Natural killer cell (primary cell): ENCODE data around the gene STARD9. TPM values are rescaled to one million over a fixed set of nuclear protein-coding genes. Genes with fewer than 3 reads are reported as not detected.

Source experiments
- ATAC-seq, 3 donors: fragments of 150-1000 bp in 2 of 3; fragments of 200-7000 bp in 1 of 3; cut with Tn5 transposase; 1 replicate in 1 of 3; 2 replicates in 2 of 3; pipeline ENCODE4 v1.10.0; 2021; ENCODE audit warnings: mild to moderate bottlenecking in 2 of 3, moderate library complexity in 2 of 3
- DNase-seq, 2 donors: peaks; one replicate each; pipeline versions ENCODE4 v3.0.0 to v3.0.0-alpha.2; 2013 to 2021; ENCODE audit warnings: mixed read lengths in 1 of 2
- H3K27ac ChIP-seq: one replicate; pipeline ENCODE4 v1.5.1; 2013; ENCODE audit warnings: mild to moderate bottlenecking, low read length
- H3K27me3 ChIP-seq: one replicate; pipeline ENCODE4 v1.6.1; 2013; ENCODE audit warnings: low read length; ENCODE audit not compliant: control insufficient read depth, insufficient read depth
- H3K36me3 ChIP-seq: one replicate; pipeline ENCODE4 v1.6.1; 2013; ENCODE audit warnings: low read length; ENCODE audit not compliant: control insufficient read depth, insufficient read depth
- H3K4me1 ChIP-seq: one replicate; pipeline ENCODE4 v1.6.1; 2013; ENCODE audit warnings: low read length; ENCODE audit not compliant: control insufficient read depth, insufficient read depth
- H3K4me3 ChIP-seq: one replicate; pipeline ENCODE4 v1.5.1; 2013; ENCODE audit warnings: low read length
- H3K9me3 ChIP-seq: one replicate; pipeline ENCODE4 v1.6.1; 2013; ENCODE audit warnings: low read length; ENCODE audit not compliant: control insufficient read depth, insufficient read depth
- H3K27ac Mint-ChIP-seq, 2 donors: one replicate each; pipeline ENCODE4 v1.8.0; 2022; ENCODE audit warnings: mild to moderate bottlenecking in 2 of 2, mixed read lengths in 2 of 2, moderate library complexity in 1 of 2
- H3K27me3 Mint-ChIP-seq, 2 donors: one replicate each; pipeline ENCODE4 v1.8.0; 2022; ENCODE audit warnings: low read depth in 2 of 2, mixed read lengths in 2 of 2
- H3K36me3 Mint-ChIP-seq: one replicate; pipeline ENCODE4 v1.8.0; 2022; ENCODE audit warnings: mixed read lengths
- H3K4me1 Mint-ChIP-seq, 2 donors: one replicate each; pipeline ENCODE4 v1.8.0; 2022; ENCODE audit warnings: mixed read lengths in 2 of 2
- H3K4me3 Mint-ChIP-seq: one replicate; pipeline ENCODE4 v1.8.0; 2022; ENCODE audit warnings: mild to moderate bottlenecking, moderate library complexity, mixed read lengths
- H3K9me3 Mint-ChIP-seq, 2 donors: one replicate each; pipeline ENCODE4 v1.8.0; 2022; ENCODE audit warnings: mixed read lengths in 2 of 2
- WGBS: methylation state at CpG from one replicate; pipeline ENCODE4 v1.1.7; 2013; ENCODE audit warnings: missing lambda C conversion rate; ENCODE audit not compliant: insufficient coverage; 5-methylcytosine and 5-hydroxymethylcytosine counted together
- intact Hi-C: fragments of 100-400 bp; cut with micrococcal nuclease; formaldehyde crosslinking; loops from one replicate; pipeline ENCODE4 v1.14.2; 2022
- total RNA-seq, 4 donors: library from RNA; stranded (reverse); fragments of 120-200 nt in 1 of 4; gene quantifications; one replicate each; pipeline versions ENCODE4 v1.2.3 to v1.2.4, GENCODE V29; 2013 to 2022
- TF ChIP-seq, protein P1 (sequence below): fragments of 200-600 bp; IDR thresholded peaks from one replicate; pipeline ENCODE4 v1.8.0; 2022; ENCODE audit warnings: antibody characterized with exemption

STARD9 gene
- total RNA-seq, 3 donors from 2014 or later (not counting 1 experiment from before 2014, with no cell fraction given), result 20.0 to 22.5 (median 20.1) TPM

DNA sequence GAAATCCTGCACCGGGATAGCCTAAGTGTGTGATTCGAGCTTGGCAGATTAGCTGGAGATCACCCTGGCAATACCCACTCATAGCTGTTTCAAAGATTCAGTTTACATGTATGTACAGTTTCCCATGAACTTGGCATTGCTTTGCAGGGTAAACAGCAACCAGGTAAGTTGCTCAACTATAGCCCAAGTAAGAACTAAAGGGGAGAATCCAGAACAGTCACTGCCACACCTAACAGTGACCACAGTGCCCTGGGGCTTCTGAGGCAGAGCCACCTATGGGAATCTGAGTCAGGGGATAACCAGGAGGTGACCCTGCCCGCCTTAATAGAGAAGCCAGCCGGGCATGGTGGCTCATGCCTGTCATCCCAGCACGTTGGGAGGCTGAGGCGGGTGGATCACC, 145.6 kb downstream of the STARD9 start:
- ATAC-seq, result no peak
- no peaks in the 10 kb centered on the region for H3K4me1 Mint-ChIP-seq
- WGBS, result 95% methylated on average over 6 of the region's 6 CpGs

DNA sequence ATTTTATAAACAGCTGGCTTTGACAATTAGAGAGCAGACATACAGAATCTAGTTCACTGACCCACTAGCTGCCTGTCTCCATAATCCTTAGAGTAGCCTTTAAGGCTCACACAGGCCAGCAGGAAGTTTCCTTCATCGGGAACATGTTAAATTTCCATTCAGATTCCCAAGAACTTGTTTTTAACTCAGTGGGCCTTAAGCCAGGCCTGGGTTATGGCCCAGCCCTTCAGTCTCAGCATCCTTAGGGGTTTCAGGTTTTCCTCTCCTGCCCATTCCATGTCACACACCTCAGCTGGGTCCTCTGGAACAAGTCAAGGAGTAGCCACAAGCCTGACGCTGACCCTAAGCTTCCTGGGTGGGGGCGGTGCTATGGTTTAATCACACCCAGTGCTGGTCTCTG, 146.5 kb downstream of the STARD9 start:
- no peaks in the 10 kb centered on the region for H3K27me3 Mint-ChIP-seq
- Histone ChIP-seq H3K4me1 (no peaks in the 10 kb centered on the region), H3K27ac (no peak overlapping the region), H3K9me3 (no peaks in the 10 kb centered on the region), H3K27me3 (no peaks in the 10 kb centered on the region), H3K36me3 (peaks cover 54% of the 10 kb centered on the region), H3K4me3 (no peak overlapping the region)
- TF ChIP-seq, protein P1, sequence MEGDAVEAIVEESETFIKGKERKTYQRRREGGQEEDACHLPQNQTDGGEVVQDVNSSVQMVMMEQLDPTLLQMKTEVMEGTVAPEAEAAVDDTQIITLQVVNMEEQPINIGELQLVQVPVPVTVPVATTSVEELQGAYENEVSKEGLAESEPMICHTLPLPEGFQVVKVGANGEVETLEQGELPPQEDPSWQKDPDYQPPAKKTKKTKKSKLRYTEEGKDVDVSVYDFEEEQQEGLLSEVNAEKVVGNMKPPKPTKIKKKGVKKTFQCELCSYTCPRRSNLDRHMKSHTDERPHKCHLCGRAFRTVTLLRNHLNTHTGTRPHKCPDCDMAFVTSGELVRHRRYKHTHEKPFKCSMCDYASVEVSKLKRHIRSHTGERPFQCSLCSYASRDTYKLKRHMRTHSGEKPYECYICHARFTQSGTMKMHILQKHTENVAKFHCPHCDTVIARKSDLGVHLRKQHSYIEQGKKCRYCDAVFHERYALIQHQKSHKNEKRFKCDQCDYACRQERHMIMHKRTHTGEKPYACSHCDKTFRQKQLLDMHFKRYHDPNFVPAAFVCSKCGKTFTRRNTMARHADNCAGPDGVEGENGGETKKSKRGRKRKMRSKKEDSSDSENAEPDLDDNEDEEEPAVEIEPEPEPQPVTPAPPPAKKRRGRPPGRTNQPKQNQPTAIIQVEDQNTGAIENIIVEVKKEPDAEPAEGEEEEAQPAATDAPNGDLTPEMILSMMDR, result no peak
- WGBS, result 93% methylated on average over 3 of the region's 3 CpGs
- H3K36me3 Mint-ChIP-seq, result peaks cover 10% of the 10 kb centered on the region
- ATAC-seq (no peak), DNase-seq (no peak)
- no peaks in the 10 kb centered on the region for H3K4me1 Mint-ChIP-seq
- no peak overlapping the region for H3K27ac Mint-ChIP-seq
- intact Hi-C loops, result no loop called here
- H3K4me3 Mint-ChIP-seq, result no peak overlapping the region
- H3K9me3 Mint-ChIP-seq, result no peaks in the 10 kb centered on the region

More for the DNA sequence above, 145.6 kb downstream of the STARD9 start:
- no peak for DNase-seq
- H3K36me3 ChIP-seq, result peaks cover 53% of the 10 kb centered on the region
- H3K9me3 ChIP-seq, result no peaks in the 10 kb centered on the region
- H3K4me3 ChIP-seq, result no peak overlapping the region
- H3K27ac ChIP-seq, result no peak overlapping the region
- Mint-ChIP-seq H3K36me3 (peaks cover 8% of the 10 kb centered on the region), H3K9me3 (no peaks in the 10 kb centered on the region), H3K27me3 (no peaks in the 10 kb centered on the region), H3K27ac (no peak overlapping the region), H3K4me3 (no peak overlapping the region)
- H3K27me3 ChIP-seq, result no peaks in the 10 kb centered on the region
- H3K4me1 ChIP-seq, result no peaks in the 10 kb centered on the region
- intact Hi-C loops, result no loop called here
- TF ChIP-seq, protein P1, result no peak

DNA sequence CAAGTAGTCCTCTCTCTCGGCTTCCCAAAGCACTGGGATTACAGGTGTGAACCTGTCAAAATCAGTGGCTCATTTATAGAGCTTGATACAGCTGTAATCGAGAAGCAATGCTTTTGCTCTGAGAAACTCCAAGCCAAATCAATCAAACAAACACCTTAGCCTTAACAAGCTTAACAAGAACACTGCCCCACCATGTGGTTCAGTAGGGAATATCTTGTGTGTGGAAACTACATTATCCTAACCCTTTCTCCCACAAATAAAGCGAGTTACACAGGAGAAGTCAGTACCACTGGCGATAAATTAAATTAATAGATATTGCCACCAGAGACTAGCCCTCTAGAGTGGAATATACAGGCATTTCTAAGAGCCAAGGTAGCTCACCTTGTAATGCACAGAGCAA, 147.7 kb downstream of the STARD9 start:
- no peak overlapping the region for H3K4me3 ChIP-seq
- Mint-ChIP-seq H3K9me3 (no peaks in the 10 kb centered on the region), H3K36me3 (peaks cover 14% of the 10 kb centered on the region), H3K4me1 (no peaks in the 10 kb centered on the region), H3K27ac (peak overlapping the region in 1 of 2 donors; percentile 38), H3K27me3 (no peaks in the 10 kb centered on the region), H3K4me3 (no peak overlapping the region)
- no peaks in the 10 kb centered on the region for H3K9me3 ChIP-seq
- no peaks in the 10 kb centered on the region for H3K4me1 ChIP-seq
- DNase-seq (no peak), ATAC-seq (no peak)
- peaks cover 60% of the 10 kb centered on the region for H3K36me3 ChIP-seq
- 100% methylated on average over 4 of the region's 4 CpGs for WGBS
- H3K27me3 ChIP-seq, result no peaks in the 10 kb centered on the region
- intact Hi-C loops, result no loop called here
- TF ChIP-seq, protein P1, result no peak
- no peak overlapping the region for H3K27ac ChIP-seq

DNA sequence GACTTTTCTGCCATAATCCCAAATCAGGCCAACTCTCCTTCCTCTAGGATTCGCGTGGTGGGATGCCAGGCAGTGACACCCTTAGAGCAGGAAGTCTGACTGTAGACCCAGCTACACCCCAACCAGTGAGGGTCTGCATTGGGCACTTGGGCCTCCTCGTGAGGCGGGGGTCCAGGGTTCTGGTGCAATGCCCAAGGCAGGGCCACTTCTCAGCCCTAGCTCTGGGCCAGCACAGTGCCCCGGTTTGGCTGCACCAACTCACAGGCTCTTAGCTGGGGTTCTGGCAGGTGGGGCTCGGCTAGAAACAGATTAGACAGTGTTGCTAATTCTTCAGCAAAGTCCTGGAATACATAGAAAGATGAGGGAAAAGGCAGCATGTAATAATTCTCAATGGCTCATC, 148.9 kb downstream of the STARD9 start:
- no peak for DNase-seq
- H3K36me3 ChIP-seq, result peaks cover 65% of the 10 kb centered on the region
- no peak overlapping the region for H3K27ac ChIP-seq
- no peaks in the 10 kb centered on the region for H3K4me1 Mint-ChIP-seq
- H3K27me3 Mint-ChIP-seq, result no peaks in the 10 kb centered on the region
- no peak overlapping the region for H3K4me3 ChIP-seq
- no peak overlapping the region for H3K4me3 Mint-ChIP-seq
- no peak overlapping the region for H3K27ac Mint-ChIP-seq
- 97% methylated on average over 6 of the region's 6 CpGs for WGBS
- no peaks in the 10 kb centered on the region for H3K9me3 Mint-ChIP-seq
- no peaks in the 10 kb centered on the region for H3K9me3 ChIP-seq
- H3K27me3 ChIP-seq, result no peaks in the 10 kb centered on the region
- TF ChIP-seq, protein P1, result no peak
- H3K4me1 ChIP-seq, result no peaks in the 10 kb centered on the region
- ATAC-seq, result no peak
- peaks cover 14% of the 10 kb centered on the region for H3K36me3 Mint-ChIP-seq
- intact Hi-C loops, result no loop called here
